HCT116 (cell line): Measurements from ENCODE around the gene EHMT1. TPM values are rescaled to one million over a fixed set of nuclear protein-coding genes. Genes with fewer than 3 reads are reported as not detected.
"Not testable (repeated sequence)": the region's sequence is repeated elsewhere in the genome, so short reads cannot be mapped to it uniquely, and the experiment has no call there.

Experiments used
- ATAC-seq: fragments of 200-7000 bp; cut with Tn5 transposase; 2 replicates; pipeline ENCODE4 v1.9.1; 2020; ENCODE audit warnings: mild to moderate bottlenecking, moderate library complexity
- BruUV-seq: library from RNA; stranded (reverse); fragments of 400-500 nt; replicated peaks from 2 replicates; lab custom pipeline; 2021; lab: Mats Ljungman, UMichigan
- CTCF ChIA-PET: fragments of 300-600 bp; sonication (Branson Sonifier 250); formaldehyde crosslinking; loops from one replicate; lab custom pipeline; 2021; ENCODE audit warnings: antibody characterized with exemption; lab: Charles Lee
- POLR2A ChIA-PET: fragments of 300-600, 350-600 bp; sonication (Branson Sonifier 250); formaldehyde crosslinking; loops from one replicate; lab custom pipeline; 2021; ENCODE audit warnings: antibody characterized with exemption; lab: Charles Lee
- RAD21 ChIA-PET, 2 experiments: fragments of 300-600 bp; sonication (Branson Sonifier 250); formaldehyde crosslinking; loops; one replicate each; lab custom pipeline; 2023; ENCODE audit warnings: low total read pairs in 2 of 2; ENCODE audit not compliant: uncharacterized antibody in 2 of 2, unreplicated experiment in 2 of 2, low non-redundant PET in 1 of 2; lab: Charles Lee
- DNase-seq: peaks from one replicate; pipeline ENCODE4 v3.0.0-alpha.2; 2010; ENCODE audit warnings: low read depth, low spot score
- H2AFZ ChIP-seq: fragments of 200-600 bp; shearing (Covaris generic), sonication (generic); 2 replicates; pipeline ENCODE4 v1.6.1; 2017; ENCODE audit warnings: low read depth, mixed run types, mixed read lengths, antibody characterized with exemption, low read length; ENCODE audit not compliant: poor library complexity, severe bottlenecking
- H3K27ac ChIP-seq: 2 replicates; pipeline ENCODE4 v1.5.1; 2012; ENCODE audit warnings: low read depth, low read length
- H3K27me3 ChIP-seq: fragments of 200-600 bp; sonication (generic); 2 replicates; pipeline ENCODE4 v1.6.1; 2016; ENCODE audit warnings: mixed run types, low read length, mixed read lengths; ENCODE audit not compliant: insufficient read depth
- H3K36me3 ChIP-seq, 2 experiments: fragments of 200-500 bp in 1 of 2; fragments of 200-600 bp in 1 of 2; sonication (Bioruptor generic) in 1 of 2; sonication (generic) in 1 of 2; 2 replicates each; pipeline versions ENCODE4 v1.5.1 to v1.6.1; 2014 to 2016; ENCODE audit warnings: low read length in 2 of 2, inconsistent platforms in 1 of 2, mixed read lengths in 1 of 2, mixed run types in 1 of 2; ENCODE audit not compliant: insufficient read depth in 2 of 2, control insufficient read depth in 1 of 2
- H3K4me1 ChIP-seq, 2 experiments: fragments of 200-600 bp in 1 of 2; sonication (generic) in 1 of 2; 2 replicates each; pipeline versions ENCODE4 v1.5.1 to v1.6.1; 2012 to 2017; ENCODE audit warnings: low read length in 2 of 2, inconsistent platforms in 1 of 2, mild to moderate bottlenecking in 1 of 2, mixed read lengths in 1 of 2, mixed run types in 1 of 2, moderate library complexity in 1 of 2; ENCODE audit not compliant: insufficient read depth in 2 of 2, control insufficient read depth in 1 of 2
- H3K4me2 ChIP-seq: fragments of 200-600 bp; sonication (generic); 2 replicates; pipeline ENCODE4 v1.6.1; 2017; ENCODE audit warnings: mixed run types, low read length, mixed read lengths
- H3K4me3 ChIP-seq, 2 experiments: fragments of 200-600 bp in 1 of 2; sonication (generic) in 1 of 2; replicated peaks in 1 of 2; 2 replicates each; pipeline ENCODE4 v1.5.1; 2011 to 2016; ENCODE audit warnings: low read length in 2 of 2, control low read depth in 1 of 2, low read depth in 1 of 2, mild to moderate bottlenecking in 1 of 2, mixed read lengths in 1 of 2, mixed run types in 1 of 2
- H3K79me2 ChIP-seq: fragments of 200-600 bp; sonication (generic); 2 replicates; pipeline ENCODE4 v1.6.1; 2017; ENCODE audit warnings: mild to moderate bottlenecking, mixed run types, low read length, moderate library complexity, mixed read lengths; ENCODE audit not compliant: insufficient read depth
- H3K9ac ChIP-seq: fragments of 200-600 bp; sonication (generic); 2 replicates; pipeline ENCODE4 v1.6.1; 2016; ENCODE audit warnings: low read length, mixed read lengths
- H3K9me2 ChIP-seq: fragments of 200-600 bp; sonication (generic), shearing (Covaris generic); 2 replicates; pipeline ENCODE4 v1.6.1; 2017; ENCODE audit warnings: mixed run types, mild to moderate bottlenecking, moderate library complexity; ENCODE audit not compliant: insufficient read depth
- H3K9me3 ChIP-seq, 2 experiments: fragments of 200-500 bp in 1 of 2; fragments of 200-600 bp in 1 of 2; sonication (Bioruptor generic) in 1 of 2; sonication (generic) in 1 of 2; 2 replicates each; pipeline ENCODE4 v1.6.1; 2014 to 2017; ENCODE audit warnings: low read length in 2 of 2, mixed read lengths in 2 of 2, inconsistent platforms in 1 of 2, low read depth in 1 of 2, mild to moderate bottlenecking in 1 of 2, mixed run types in 1 of 2, moderate library complexity in 1 of 2; ENCODE audit not compliant: control insufficient read depth in 1 of 2, insufficient read depth in 1 of 2
- H4K20me1 ChIP-seq: fragments of 200-600 bp; sonication (generic), shearing (Covaris generic); 2 replicates; pipeline ENCODE4 v1.6.1; 2017; ENCODE audit warnings: mixed run types, mild to moderate bottlenecking, moderate library complexity; ENCODE audit not compliant: insufficient read depth
- CBX3 ChIP-seq: IDR thresholded peaks from 2 replicates; pipeline ENCODE4 v1.6.1; 2012; ENCODE audit warnings: low read depth
- CEBPB ChIP-seq: IDR thresholded peaks from 2 replicates; pipeline ENCODE4 v1.6.1; 2012; ENCODE audit warnings: low read depth
- EGR1 ChIP-seq: IDR thresholded peaks from 2 replicates; pipeline ENCODE4 v1.6.1; 2012; ENCODE audit warnings: low read depth
- ELF1 ChIP-seq: IDR thresholded peaks from 2 replicates; pipeline ENCODE4 v1.6.1; 2012; ENCODE audit warnings: low read depth, borderline replicate concordance
- POLR2A ChIP-seq: IDR thresholded peaks from 2 replicates; pipeline ENCODE4 v1.7.0; 2011; ENCODE audit warnings: borderline replicate concordance; ENCODE audit not compliant: insufficient read depth, insufficient read length; ENCODE audit errors: extremely low read depth
- POLR2AphosphoS5 ChIP-seq: IDR thresholded peaks from 2 replicates; pipeline ENCODE4 v1.6.1; 2011; ENCODE audit warnings: mild to moderate bottlenecking, low read depth, low read length, moderate library complexity
- RAD21 ChIP-seq: IDR thresholded peaks from 2 replicates; pipeline ENCODE4 v1.6.1; 2012; ENCODE audit warnings: low read depth, mild to moderate bottlenecking
- SIN3A ChIP-seq: IDR thresholded peaks from 2 replicates; pipeline ENCODE4 v1.6.1; 2012; ENCODE audit warnings: low read depth
- SP1 ChIP-seq: IDR thresholded peaks from 2 replicates; pipeline ENCODE4 v1.6.1; 2012; ENCODE audit warnings: low read depth
- SRF ChIP-seq: IDR thresholded peaks from 2 replicates; pipeline ENCODE4 v1.6.1; 2012; ENCODE audit warnings: low read depth
- TCF7L2 ChIP-seq: IDR thresholded peaks from 2 replicates; pipeline ENCODE4 v1.7.0; 2011; ENCODE audit warnings: borderline replicate concordance, inconsistent platforms; ENCODE audit not compliant: insufficient read depth, insufficient read length; ENCODE audit errors: extremely low read depth
- ZFX ChIP-seq: fragments of 450-650 bp; IDR thresholded peaks from 2 replicates; pipeline ENCODE4 v1.6.1; 2017
- intact Hi-C: fragments of 100-400 bp; cut with micrococcal nuclease; formaldehyde crosslinking; loops from 2 replicates; pipeline ENCODE4 v1.10.0; 2022
- total RNA-seq: library from RNA; stranded (reverse); gene quantifications from one replicate; pipeline ENCODE4 v1.2.1, GENCODE V29; 2021; ENCODE audit not compliant: unreplicated experiment
- TF ChIP-seq, protein P1 (sequence below): IDR thresholded peaks from 2 replicates; pipeline ENCODE4 v1.6.1; 2012; ENCODE audit warnings: low read depth
- TF ChIP-seq, protein P2 (sequence below): IDR thresholded peaks from 2 replicates; pipeline ENCODE4 v1.6.1; 2012
- TF ChIP-seq, protein P3 (sequence below): IDR thresholded peaks from 2 replicates; pipeline ENCODE4 v1.6.1; 2012

EHMT1 gene
- total RNA-seq, 1 experiment from 2014 or later = 86.1 TPM

DNA sequence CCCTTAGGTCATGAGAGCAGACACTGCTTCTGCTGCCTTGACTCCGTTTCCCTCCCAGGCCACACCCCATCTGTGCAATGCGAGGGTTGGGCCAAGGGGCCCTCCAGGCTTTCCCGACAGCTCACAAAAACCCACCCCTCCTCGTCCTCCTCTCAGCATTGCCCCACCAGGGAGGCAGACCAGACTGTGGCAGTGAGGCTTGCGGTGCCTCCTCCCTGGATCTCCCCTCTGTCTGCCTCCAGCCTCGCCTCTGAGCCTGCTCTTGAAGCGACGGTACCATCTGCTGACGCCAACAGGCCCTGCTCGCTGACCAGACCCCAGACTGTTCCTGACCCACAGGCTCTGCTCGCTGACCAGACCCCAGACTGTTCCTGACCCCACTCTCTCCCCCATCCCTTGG lies 159.5 kb downstream of the EHMT1 start (continued):
- TF ChIP-seq, protein P1, sequence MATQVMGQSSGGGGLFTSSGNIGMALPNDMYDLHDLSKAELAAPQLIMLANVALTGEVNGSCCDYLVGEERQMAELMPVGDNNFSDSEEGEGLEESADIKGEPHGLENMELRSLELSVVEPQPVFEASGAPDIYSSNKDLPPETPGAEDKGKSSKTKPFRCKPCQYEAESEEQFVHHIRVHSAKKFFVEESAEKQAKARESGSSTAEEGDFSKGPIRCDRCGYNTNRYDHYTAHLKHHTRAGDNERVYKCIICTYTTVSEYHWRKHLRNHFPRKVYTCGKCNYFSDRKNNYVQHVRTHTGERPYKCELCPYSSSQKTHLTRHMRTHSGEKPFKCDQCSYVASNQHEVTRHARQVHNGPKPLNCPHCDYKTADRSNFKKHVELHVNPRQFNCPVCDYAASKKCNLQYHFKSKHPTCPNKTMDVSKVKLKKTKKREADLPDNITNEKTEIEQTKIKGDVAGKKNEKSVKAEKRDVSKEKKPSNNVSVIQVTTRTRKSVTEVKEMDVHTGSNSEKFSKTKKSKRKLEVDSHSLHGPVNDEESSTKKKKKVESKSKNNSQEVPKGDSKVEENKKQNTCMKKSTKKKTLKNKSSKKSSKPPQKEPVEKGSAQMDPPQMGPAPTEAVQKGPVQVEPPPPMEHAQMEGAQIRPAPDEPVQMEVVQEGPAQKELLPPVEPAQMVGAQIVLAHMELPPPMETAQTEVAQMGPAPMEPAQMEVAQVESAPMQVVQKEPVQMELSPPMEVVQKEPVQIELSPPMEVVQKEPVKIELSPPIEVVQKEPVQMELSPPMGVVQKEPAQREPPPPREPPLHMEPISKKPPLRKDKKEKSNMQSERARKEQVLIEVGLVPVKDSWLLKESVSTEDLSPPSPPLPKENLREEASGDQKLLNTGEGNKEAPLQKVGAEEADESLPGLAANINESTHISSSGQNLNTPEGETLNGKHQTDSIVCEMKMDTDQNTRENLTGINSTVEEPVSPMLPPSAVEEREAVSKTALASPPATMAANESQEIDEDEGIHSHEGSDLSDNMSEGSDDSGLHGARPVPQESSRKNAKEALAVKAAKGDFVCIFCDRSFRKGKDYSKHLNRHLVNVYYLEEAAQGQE = no peak
- TF ChIP-seq ZFX (no peak), RAD21 (no peak), SIN3A (no peak), SP1 (no peak), TCF7L2 (no peak), POLR2AphosphoS5 (no peak), EGR1 (no peak), POLR2A (no peak), ELF1 (no peak)
- TF ChIP-seq, protein P2, sequence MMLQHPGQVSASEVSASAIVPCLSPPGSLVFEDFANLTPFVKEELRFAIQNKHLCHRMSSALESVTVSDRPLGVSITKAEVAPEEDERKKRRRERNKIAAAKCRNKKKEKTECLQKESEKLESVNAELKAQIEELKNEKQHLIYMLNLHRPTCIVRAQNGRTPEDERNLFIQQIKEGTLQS = no peak
- TF ChIP-seq, protein P3, sequence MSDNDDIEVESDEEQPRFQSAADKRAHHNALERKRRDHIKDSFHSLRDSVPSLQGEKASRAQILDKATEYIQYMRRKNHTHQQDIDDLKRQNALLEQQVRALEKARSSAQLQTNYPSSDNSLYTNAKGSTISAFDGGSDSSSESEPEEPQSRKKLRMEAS = no peak

DNA sequence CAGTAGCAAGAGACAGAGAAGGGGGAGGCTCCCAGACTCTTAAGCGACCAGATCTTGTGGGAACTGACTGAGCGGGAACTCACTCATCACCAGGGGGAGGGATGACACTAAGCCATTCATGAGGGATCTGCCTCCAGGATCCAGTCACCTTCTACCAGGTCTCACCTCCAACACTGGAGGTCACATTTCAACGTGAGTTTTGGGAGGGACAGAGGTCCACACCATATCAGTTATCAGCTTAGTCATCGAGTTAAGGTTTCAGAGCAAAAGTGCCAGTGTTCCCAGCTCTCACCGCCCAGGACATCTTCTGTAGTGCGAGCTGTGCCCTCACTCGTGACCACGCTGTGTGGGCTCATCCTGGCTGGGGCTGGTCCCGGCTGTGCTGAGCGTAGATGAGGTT lies 160.1 kb downstream of the EHMT1 start:
- Histone ChIP-seq H3K4me3 (no peak overlapping the region), H3K79me2 (no peaks in the 10 kb centered on the region), H3K36me3 (peaks cover 25 to 31% of the 10 kb centered on the region in 2 experiments), H3K9me2 (no peaks in the 10 kb centered on the region), H3K4me1 (no peaks in the 10 kb centered on the region), H4K20me1 (no peaks in the 10 kb centered on the region), H3K4me2 (no peak overlapping the region), H3K27me3 (no peaks in the 10 kb centered on the region), H3K9me3 (no peaks in the 10 kb centered on the region), H3K27ac (no peak overlapping the region), H2AFZ (no peak overlapping the region), H3K9ac (no peak overlapping the region)
- TF ChIP-seq, protein P2 = no peak
- TF ChIP-seq CBX3 (no peak), CEBPB (no peak), SIN3A (no peak), SRF (no peak), TCF7L2 (no peak)
- ATAC-seq = no peak
- intact Hi-C loops = no loop called here
- ChIA-PET POLR2A (no interaction called here), CTCF (no interaction called here), RAD21 (no interaction called here)
- no TSS peak for BruUV-seq
- DNase-seq = no peak

DNA sequence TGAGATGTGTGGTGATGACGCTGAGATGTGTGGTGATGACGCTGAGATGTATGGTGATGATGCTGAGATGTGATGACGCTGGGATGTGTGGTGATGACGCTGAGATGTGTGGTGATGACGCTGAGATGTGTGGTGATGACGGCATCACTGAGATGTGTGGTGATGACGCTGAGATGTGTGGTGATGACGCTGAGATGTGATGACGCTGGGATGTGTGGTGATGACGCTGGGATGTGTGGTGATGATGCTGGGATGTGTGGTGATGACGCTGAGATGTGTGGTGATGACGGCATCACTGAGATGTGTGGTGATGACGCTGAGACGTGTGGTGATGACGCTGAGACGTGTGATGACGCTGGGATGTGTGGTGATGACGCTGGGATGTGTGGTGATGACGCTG lies 161.2 kb downstream of the EHMT1 start:
- CTCF ChIA-PET = not testable (repeated sequence)
- H3K36me3 ChIP-seq = peaks cover 28 to 38% of the 10 kb centered on the region in 2 experiments

More for the DNA sequence above, 161.2 kb downstream of the EHMT1 start:
- H2AFZ ChIP-seq, H3K4me2 ChIP-seq, BruUV-seq, H4K20me1 ChIP-seq, DNase-seq, ATAC-seq, H3K9me2 ChIP-seq, POLR2A ChIA-PET, intact Hi-C loops, H3K4me3 ChIP-seq, RAD21 ChIA-PET, H3K27ac ChIP-seq, H3K9ac ChIP-seq, H3K4me1 ChIP-seq, H3K27me3 ChIP-seq, H3K79me2 ChIP-seq, H3K9me3 ChIP-seq: not testable (repeated sequence)
